ENCODE data around the gene BBOX1. TPM values are rescaled to one million over a fixed set of nuclear protein-coding genes. Genes with fewer than 3 reads are reported as not detected.
"Not testable (repeated sequence)": the region's sequence is repeated elsewhere in the genome, so short reads cannot be mapped to it uniquely, and the experiment has no call there.

Gene BBOX1
- total RNA-seq: not detected

- Mint-ChIP-seq H3K9me3 (peaks cover 11% of the 10 kb centered on the region), H3K27ac (no peak within 1 kb of the TSS), H3K4me3 (no peak within 1 kb of the TSS)
These were observed at the start of gene BBOX1 for GRCh38 chr11:27040302-27041115. Gene BBOX1, plus strand, starts transcription at chr11:27040815. Its CDS starts 14,616 bp downstream, at chr11:27055431.

GRCh38 chr11:26992031-26992541, 48.5 kb upstream of the BBOX1 start:
- H3K9me3 Mint-ChIP-seq: no peaks in the 10 kb centered on the region
- ATAC-seq (ENCODE audit: low read depth): no peak

More at GRCh38 chr11:27040302-27041115, at the start of gene BBOX1:
- Mint-ChIP-seq H3K36me3 (no peaks in the 10 kb centered on the region), H3K4me1 (no peaks in the 10 kb centered on the region), H3K27me3 (no peaks in the 10 kb centered on the region)
- DNase-seq (no peak), ATAC-seq (ENCODE audit: low read depth) (no peak)
- POLR2A ChIA-PET: no interaction called here

GRCh38 chr11:26993965-26994457, 46.6 kb upstream of the BBOX1 start, which contains the start of gene FIBIN:
Gene FIBIN, plus strand, starts transcription at chr11:26994112. Its CDS starts 415 bp downstream, at chr11:26994527.
- Mint-ChIP-seq H3K9me3 (no peaks in the 10 kb centered on the region), H3K4me3 (no peak within 1 kb of the TSS), H3K27me3 (no peaks in the 10 kb centered on the region), H3K36me3 (no peaks in the 10 kb centered on the region), H3K4me1 (no peaks in the 10 kb centered on the region), H3K27ac (no peak within 1 kb of the TSS)
- POLR2A ChIA-PET: no interaction called here
- no peak for ATAC-seq (ENCODE audit: low read depth)
- DNase-seq: no peak

More at GRCh38 chr11:26992031-26992541, 48.5 kb upstream of the BBOX1 start:
- Mint-ChIP-seq H3K27ac (no peak overlapping the region), H3K27me3 (no peaks in the 10 kb centered on the region), H3K4me1 (no peaks in the 10 kb centered on the region), H3K36me3 (no peaks in the 10 kb centered on the region), H3K4me3 (no peak overlapping the region)
- POLR2A ChIA-PET: no interaction called here
- no peak for DNase-seq

GRCh38 chr11:26994631-26995095, 46.0 kb upstream of the BBOX1 start:
- POLR2A ChIA-PET: no interaction called here
- ATAC-seq (ENCODE audit: low read depth) (no peak), DNase-seq (no peak)
- Mint-ChIP-seq H3K9me3 (no peaks in the 10 kb centered on the region), H3K4me1 (no peaks in the 10 kb centered on the region), H3K4me3 (no peak overlapping the region), H3K27me3 (no peaks in the 10 kb centered on the region), H3K36me3 (no peaks in the 10 kb centered on the region), H3K27ac (no peak overlapping the region)

- ATAC-seq (ENCODE audit: low read depth): no peak
- DNase-seq: no peak
- H3K36me3 Mint-ChIP-seq: no peaks in the 10 kb centered on the region
- H3K27me3 Mint-ChIP-seq: no peaks in the 10 kb centered on the region
- no peak overlapping the region for H3K4me3 Mint-ChIP-seq
- POLR2A ChIA-PET: no interaction called here
- H3K9me3 Mint-ChIP-seq: no peaks in the 10 kb centered on the region
- no peaks in the 10 kb centered on the region for H3K4me1 Mint-ChIP-seq
- H3K27ac Mint-ChIP-seq: no peak overlapping the region
These were observed 44.7 kb upstream of the BBOX1 start for GRCh38 chr11:26995701-26996460.

- ATAC-seq (ENCODE audit: low read depth) (no peak), DNase-seq (no peak)
- POLR2A ChIA-PET: no interaction called here
- Mint-ChIP-seq H3K9me3 (no peaks in the 10 kb centered on the region), H3K4me1 (no peaks in the 10 kb centered on the region), H3K4me3 (no peak overlapping the region), H3K27me3 (no peaks in the 10 kb centered on the region), H3K27ac (no peak overlapping the region), H3K36me3 (no peaks in the 10 kb centered on the region)
These were observed 43.2 kb upstream of the BBOX1 start for GRCh38 chr11:26997378-26997777.

- H3K9me3 Mint-ChIP-seq; H3K27ac Mint-ChIP-seq; H3K4me3 Mint-ChIP-seq; ATAC-seq (ENCODE audit: low read depth); H3K36me3 Mint-ChIP-seq; POLR2A ChIA-PET; H3K27me3 Mint-ChIP-seq; DNase-seq; H3K4me1 Mint-ChIP-seq: not testable (repeated sequence)
These were observed 39.4 kb upstream of the BBOX1 start for GRCh38 chr11:27001136-27001730.

- Mint-ChIP-seq H3K27me3 (no peaks in the 10 kb centered on the region), H3K4me3 (no peak overlapping the region), H3K27ac (no peak overlapping the region), H3K4me1 (no peaks in the 10 kb centered on the region), H3K36me3 (no peaks in the 10 kb centered on the region), H3K9me3 (no peaks in the 10 kb centered on the region)
- no peak for DNase-seq
- POLR2A ChIA-PET: no interaction called here
- ATAC-seq (ENCODE audit: low read depth): no peak
These were observed 38.2 kb upstream of the BBOX1 start for GRCh38 chr11:27002431-27002830.

GRCh38 chr11:27002838-27003237, 37.8 kb upstream of the BBOX1 start:
- no peak for DNase-seq

GRCh38 chr11:27004103-27004502, 36.5 kb upstream of the BBOX1 start:
- no peak overlapping the region for H3K4me3 Mint-ChIP-seq
- POLR2A ChIA-PET: no interaction called here
- ATAC-seq (ENCODE audit: low read depth): no peak
- H3K4me1 Mint-ChIP-seq: no peaks in the 10 kb centered on the region
- no peaks in the 10 kb centered on the region for H3K36me3 Mint-ChIP-seq
- no peak overlapping the region for H3K27ac Mint-ChIP-seq
- H3K27me3 Mint-ChIP-seq: no peaks in the 10 kb centered on the region
- no peak for DNase-seq
- no peaks in the 10 kb centered on the region for H3K9me3 Mint-ChIP-seq

More at GRCh38 chr11:27002838-27003237, 37.8 kb upstream of the BBOX1 start:
- Mint-ChIP-seq H3K36me3 (no peaks in the 10 kb centered on the region), H3K4me3 (no peak overlapping the region), H3K9me3 (no peaks in the 10 kb centered on the region), H3K27ac (no peak overlapping the region), H3K4me1 (no peaks in the 10 kb centered on the region), H3K27me3 (no peaks in the 10 kb centered on the region)
- POLR2A ChIA-PET: no interaction called here
- no peak for ATAC-seq (ENCODE audit: low read depth)

- DNase-seq: no peak
- no peak overlapping the region for H3K4me3 Mint-ChIP-seq
- no peak for ATAC-seq (ENCODE audit: low read depth)
- no peaks in the 10 kb centered on the region for H3K4me1 Mint-ChIP-seq
- no peak overlapping the region for H3K27ac Mint-ChIP-seq
- H3K27me3 Mint-ChIP-seq: no peaks in the 10 kb centered on the region
- no peaks in the 10 kb centered on the region for H3K9me3 Mint-ChIP-seq
- POLR2A ChIA-PET: no interaction called here
- no peaks in the 10 kb centered on the region for H3K36me3 Mint-ChIP-seq
These were observed 31.6 kb upstream of the BBOX1 start for GRCh38 chr11:27008811-27009535.

- no peak overlapping the region for H3K4me3 Mint-ChIP-seq
- no peak for DNase-seq
- ATAC-seq (ENCODE audit: low read depth): no peak
- H3K4me1 Mint-ChIP-seq: no peaks in the 10 kb centered on the region
- no peak overlapping the region for H3K27ac Mint-ChIP-seq
- no peaks in the 10 kb centered on the region for H3K9me3 Mint-ChIP-seq
- H3K36me3 Mint-ChIP-seq: no peaks in the 10 kb centered on the region
- no peaks in the 10 kb centered on the region for H3K27me3 Mint-ChIP-seq
- POLR2A ChIA-PET: no interaction called here
These were observed 28.9 kb upstream of the BBOX1 start for GRCh38 chr11:27011560-27012233.
